Neural progenitor cell (in vitro differentiated cells): ENCODE data around the gene ASIC3. TPM values are rescaled to one million over a fixed set of nuclear protein-coding genes. Genes with fewer than 3 reads are reported as not detected.

ENCODE experiments used
- DNase-seq: peaks from one replicate; pipeline ENCODE4 v3.0.0-alpha.2; 2016; ENCODE audit warnings: low spot score
- H2AFZ ChIP-seq: fragments of 200-600 bp; sonication (generic); replicated peaks from 2 replicates; pipeline ENCODE4 v1.6.1; 2016; ENCODE audit warnings: antibody characterized with exemption
- H3F3A ChIP-seq: fragments of 200-600 bp; sonication (generic); 2 replicates; pipeline ENCODE4 v1.6.1; 2016; ENCODE audit warnings: antibody characterized with exemption, low read depth
- H3K27ac ChIP-seq: fragments of 200-600 bp; sonication (generic); 2 replicates; pipeline ENCODE4 v1.5.1; 2016; ENCODE audit warnings: mild to moderate bottlenecking
- H3K27me3 ChIP-seq: fragments of 200-600 bp; sonication (generic); 2 replicates; pipeline ENCODE4 v1.6.1; 2016; ENCODE audit warnings: mild to moderate bottlenecking, moderate library complexity
- H3K36me3 ChIP-seq: fragments of 200-600 bp; sonication (generic); 2 replicates; pipeline ENCODE4 v1.5.1; 2016
- H3K4me1 ChIP-seq: fragments of 200-600 bp; sonication (generic); 2 replicates; pipeline ENCODE4 v1.6.1; 2016; ENCODE audit warnings: mixed run types
- H3K4me2 ChIP-seq: fragments of 200-600 bp; sonication (generic); 2 replicates; pipeline ENCODE4 v1.6.1; 2016
- H3K4me3 ChIP-seq: fragments of 200-600 bp; sonication (generic); 2 replicates; pipeline ENCODE4 v1.5.1; 2016
- H3K79me2 ChIP-seq: fragments of 200-600 bp; sonication (generic); 2 replicates; pipeline ENCODE4 v1.6.1; 2016; ENCODE audit warnings: low read depth
- H3K9ac ChIP-seq: fragments of 200-600 bp; sonication (generic); 2 replicates; pipeline ENCODE4 v1.6.1; 2016
- H3K9me3 ChIP-seq: fragments of 200-600 bp; sonication (generic); 2 replicates; pipeline ENCODE4 v1.5.1; 2016; ENCODE audit warnings: low read depth
- H4K20me1 ChIP-seq: fragments of 200-600 bp; sonication (generic); 2 replicates; pipeline ENCODE4 v1.6.1; 2016; ENCODE audit warnings: low read depth
- H3K27ac Mint-ChIP-seq: 3 replicates; pipeline ENCODE4 v1.8.0; 2021; ENCODE audit warnings: mixed read lengths
- H3K27me3 Mint-ChIP-seq: 2 replicates; pipeline ENCODE4 v1.8.0; 2022; ENCODE audit warnings: low read depth, mild to moderate bottlenecking, inconsistent platforms, moderate library complexity, mixed read lengths; ENCODE audit not compliant: insufficient read depth
- H3K36me3 Mint-ChIP-seq: 3 replicates; pipeline ENCODE4 v1.8.0; 2021; ENCODE audit warnings: mixed read lengths
- H3K4me1 Mint-ChIP-seq: 3 replicates; pipeline ENCODE4 v1.8.0; 2021; ENCODE audit warnings: mixed read lengths
- H3K4me3 Mint-ChIP-seq: 3 replicates; pipeline ENCODE4 v1.8.0; 2021; ENCODE audit warnings: mild to moderate bottlenecking, moderate library complexity, mixed read lengths
- H3K9me3 Mint-ChIP-seq: 3 replicates; pipeline ENCODE4 v1.8.0; 2020; ENCODE audit warnings: mixed read lengths
- EZH2 ChIP-seq: fragments of 200-600 bp; sonication (generic); IDR thresholded peaks from 2 replicates; pipeline ENCODE4 v1.6.1; 2017; ENCODE audit warnings: antibody characterized with exemption, mild to moderate bottlenecking, moderate library complexity
- EZH2phosphoT487 ChIP-seq: fragments of 200-600 bp; sonication (generic); IDR thresholded peaks from 2 replicates; pipeline ENCODE4 v1.6.1; 2017; ENCODE audit warnings: antibody characterized with exemption
- total RNA-seq: library from RNA; depleted of rRNA; stranded (reverse); fragments of >200 nt; gene quantifications from 2 replicates; pipeline ENCODE4 v1.2.3, GENCODE V29; 2015; ENCODE audit warnings: low replicate concordance
- TF ChIP-seq, protein P1 (sequence below): fragments of 200-600 bp; sonication (generic); IDR thresholded peaks from 2 replicates; pipeline ENCODE4 v1.5.1; 2017; ENCODE audit warnings: antibody characterized with exemption, mild to moderate bottlenecking

ASIC3 gene
- total RNA-seq, 1 donor from 2014 or later, result not detected

DNA sequence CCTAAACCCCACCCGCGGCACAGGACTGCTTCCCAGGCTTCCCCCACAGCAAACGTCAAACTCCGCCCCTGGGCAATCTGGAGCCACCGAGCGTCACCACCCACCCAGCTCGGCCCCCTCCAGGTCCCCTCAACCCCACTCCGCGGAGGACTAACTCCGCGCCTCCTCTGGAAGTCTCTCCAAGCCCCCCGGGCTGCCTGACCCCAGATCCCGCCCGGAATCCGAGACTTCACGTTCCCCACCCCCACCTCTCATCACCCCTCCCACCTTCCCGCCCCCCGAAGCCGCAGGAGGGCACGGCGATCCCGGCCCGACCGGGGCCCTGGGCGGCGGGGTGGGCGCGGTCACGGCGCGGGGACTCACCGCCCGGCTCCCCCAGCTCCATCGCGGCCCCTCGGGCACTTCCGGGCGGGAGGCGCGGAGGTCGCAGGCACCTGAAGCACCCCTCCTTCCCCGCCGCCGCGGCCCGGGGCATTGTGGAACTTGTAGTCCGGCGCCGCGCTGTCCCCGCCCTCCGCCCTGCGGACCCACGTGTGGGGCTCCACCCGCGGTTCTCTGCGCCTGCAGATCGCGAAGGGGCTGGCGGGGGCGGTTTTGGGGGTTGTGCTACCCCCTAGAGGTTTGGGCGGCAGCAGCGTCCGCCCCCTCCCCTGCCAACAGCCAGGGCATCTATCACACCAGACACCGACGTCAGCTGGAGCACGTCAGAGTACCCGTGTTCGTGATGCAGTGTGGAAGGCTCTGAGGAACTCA lies 34.9 kb downstream of the ASIC3 start, which contains the start of gene TMUB1:
TSS of gene TMUB1 (minus strand) at position 423 of the 753 bp plus-strand sequence. CDS start 930 bp downstream, outside the sequence.
- Histone ChIP-seq H3K36me3 (no peaks in the 10 kb centered on the region), H3K4me2 (peak within 1 kb of the TSS; percentile 86), H3K9ac (peak within 1 kb of the TSS; percentile 36), H4K20me1 (peaks cover 37% of the 10 kb centered on the region), H3K4me3 (peak within 1 kb of the TSS; percentile 96), H3F3A (peaks cover 66% of the 10 kb centered on the region), H3K4me1 (peaks cover 44% of the 10 kb centered on the region), H3K27me3 (peaks cover 18% of the 10 kb centered on the region), H3K9me3 (no peaks in the 10 kb centered on the region), H3K27ac (no peak within 1 kb of the TSS), H3K79me2 (peaks cover 41% of the 10 kb centered on the region), H2AFZ (peak within 1 kb of the TSS; percentile 74)
- peaks cover 4% of the 10 kb centered on the region for H3K36me3 Mint-ChIP-seq
- H3K9me3 Mint-ChIP-seq, result no peaks in the 10 kb centered on the region
- TF ChIP-seq EZH2 (no peak), EZH2phosphoT487 (no peak)
- TF ChIP-seq, protein P1, sequence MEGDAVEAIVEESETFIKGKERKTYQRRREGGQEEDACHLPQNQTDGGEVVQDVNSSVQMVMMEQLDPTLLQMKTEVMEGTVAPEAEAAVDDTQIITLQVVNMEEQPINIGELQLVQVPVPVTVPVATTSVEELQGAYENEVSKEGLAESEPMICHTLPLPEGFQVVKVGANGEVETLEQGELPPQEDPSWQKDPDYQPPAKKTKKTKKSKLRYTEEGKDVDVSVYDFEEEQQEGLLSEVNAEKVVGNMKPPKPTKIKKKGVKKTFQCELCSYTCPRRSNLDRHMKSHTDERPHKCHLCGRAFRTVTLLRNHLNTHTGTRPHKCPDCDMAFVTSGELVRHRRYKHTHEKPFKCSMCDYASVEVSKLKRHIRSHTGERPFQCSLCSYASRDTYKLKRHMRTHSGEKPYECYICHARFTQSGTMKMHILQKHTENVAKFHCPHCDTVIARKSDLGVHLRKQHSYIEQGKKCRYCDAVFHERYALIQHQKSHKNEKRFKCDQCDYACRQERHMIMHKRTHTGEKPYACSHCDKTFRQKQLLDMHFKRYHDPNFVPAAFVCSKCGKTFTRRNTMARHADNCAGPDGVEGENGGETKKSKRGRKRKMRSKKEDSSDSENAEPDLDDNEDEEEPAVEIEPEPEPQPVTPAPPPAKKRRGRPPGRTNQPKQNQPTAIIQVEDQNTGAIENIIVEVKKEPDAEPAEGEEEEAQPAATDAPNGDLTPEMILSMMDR, result no peak
- H3K4me1 Mint-ChIP-seq, result peaks cover 37% of the 10 kb centered on the region
- peak within 1 kb of the TSS; percentile 93 for H3K4me3 Mint-ChIP-seq
- no peak within 1 kb of the TSS for H3K27ac Mint-ChIP-seq
- H3K27me3 Mint-ChIP-seq, result peaks cover 18% of the 10 kb centered on the region
- peak; percentile 84 for DNase-seq

DNA sequence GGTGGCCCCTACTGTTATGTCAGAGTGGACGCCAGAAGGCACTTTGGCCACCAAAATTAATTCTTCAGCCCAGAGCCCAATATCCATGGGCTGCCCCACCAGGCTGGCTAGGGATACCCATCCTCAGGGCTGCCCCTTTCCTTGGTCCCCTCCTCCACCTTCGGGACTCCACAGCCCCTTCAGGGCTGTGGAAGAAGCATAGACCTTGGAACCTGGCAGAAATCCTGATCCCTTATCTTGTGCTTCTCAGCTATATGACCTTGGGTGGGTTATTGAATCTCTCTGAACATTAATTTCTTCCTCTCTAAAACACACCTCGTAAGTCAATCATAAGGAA lies 35.5 kb downstream of the ASIC3 start:
- Mint-ChIP-seq H3K27me3 (peaks cover 18% of the 10 kb centered on the region), H3K4me3 (peak overlapping the region; percentile 93), H3K27ac (no peak overlapping the region), H3K9me3 (no peaks in the 10 kb centered on the region), H3K36me3 (peaks cover 4% of the 10 kb centered on the region), H3K4me1 (peaks cover 41% of the 10 kb centered on the region)
- no peak overlapping the region for H3K27ac ChIP-seq
- no peak for DNase-seq
- H3K79me2 ChIP-seq, result peaks cover 46% of the 10 kb centered on the region
- peaks cover 48% of the 10 kb centered on the region for H3K4me1 ChIP-seq
- peaks cover 21% of the 10 kb centered on the region for H3K27me3 ChIP-seq
- peak overlapping the region; percentile 74 for H2AFZ ChIP-seq
- H3K9me3 ChIP-seq, result no peaks in the 10 kb centered on the region
- H3F3A ChIP-seq, result peaks cover 66% of the 10 kb centered on the region
- peaks cover 37% of the 10 kb centered on the region for H4K20me1 ChIP-seq
- H3K4me3 ChIP-seq, result peak overlapping the region; percentile 96
- H3K4me2 ChIP-seq, result peak overlapping the region; percentile 86
- no peak overlapping the region for H3K9ac ChIP-seq
- TF ChIP-seq, protein P1, result no peak
- TF ChIP-seq EZH2phosphoT487 (no peak), EZH2 (no peak)
- no peaks in the 10 kb centered on the region for H3K36me3 ChIP-seq

DNA sequence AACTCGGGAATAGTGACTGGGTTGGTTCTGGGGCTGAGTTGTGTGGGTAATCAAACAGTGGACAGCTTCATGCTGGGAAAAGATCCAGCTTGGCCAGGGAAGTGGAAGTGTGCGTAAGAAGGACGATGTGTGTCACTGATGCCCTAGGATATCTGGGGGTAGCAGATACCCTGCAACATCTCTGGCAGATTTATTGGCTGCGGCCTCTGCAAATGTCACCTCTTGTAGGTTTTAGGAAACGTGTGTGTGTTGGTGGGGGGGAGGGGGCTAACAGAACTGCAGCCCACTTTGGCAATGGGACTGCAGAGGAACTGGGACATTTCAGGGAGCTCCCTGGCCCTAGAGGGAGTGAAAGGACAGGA lies 37.0 kb downstream of the ASIC3 start:
- Histone ChIP-seq H3K79me2 (peaks cover 46% of the 10 kb centered on the region), H3K9ac (no peak overlapping the region), H3K4me3 (peak overlapping the region; percentile 58), H3F3A (peaks cover 65% of the 10 kb centered on the region), H2AFZ (no peak overlapping the region), H3K4me2 (peak overlapping the region; percentile 78), H3K27me3 (peaks cover 21% of the 10 kb centered on the region), H3K4me1 (peaks cover 46% of the 10 kb centered on the region), H3K9me3 (no peaks in the 10 kb centered on the region), H3K36me3 (no peaks in the 10 kb centered on the region), H4K20me1 (peaks cover 40% of the 10 kb centered on the region), H3K27ac (no peak overlapping the region)
- Mint-ChIP-seq H3K27me3 (peaks cover 19% of the 10 kb centered on the region), H3K9me3 (no peaks in the 10 kb centered on the region), H3K36me3 (peaks cover 2% of the 10 kb centered on the region), H3K27ac (peak overlapping the region; percentile 69), H3K4me1 (peaks cover 42% of the 10 kb centered on the region), H3K4me3 (peak overlapping the region; percentile 93)
- no peak for DNase-seq
- TF ChIP-seq, protein P1, result no peak
- TF ChIP-seq EZH2, result no peak
- no peak for TF ChIP-seq EZH2phosphoT487
